Measurements from ENCODE around the gene NCOA1. TPM values are rescaled to one million over a fixed set of nuclear protein-coding genes. Genes with fewer than 3 reads are reported as not detected.

NCOA1 gene
- total RNA-seq, 2 experiments from 2014 or later, result 35.5 to 40.6 TPM

DNA sequence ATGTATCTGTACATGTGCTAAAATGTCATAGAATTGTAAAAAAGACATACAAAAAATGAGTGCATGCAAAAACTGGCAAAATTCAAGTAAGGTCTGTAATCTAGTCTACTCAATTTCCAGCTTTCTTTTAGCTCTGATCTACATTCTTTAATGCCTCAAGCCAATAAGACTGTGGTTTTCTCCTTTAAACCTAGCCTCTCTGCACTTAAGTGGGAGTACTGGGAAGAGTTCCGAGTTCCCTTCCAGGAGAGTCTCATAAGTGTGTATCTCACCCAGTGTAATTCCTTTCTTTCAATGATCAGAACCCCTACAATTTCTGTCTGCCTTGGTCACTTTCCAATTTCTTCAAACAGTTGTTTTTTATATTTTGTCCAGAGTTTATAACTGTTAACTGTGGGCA lies 152.0 kb downstream of the NCOA1 start:
- H3K27ac Mint-ChIP-seq, result no peak overlapping the region
- CTCF ChIA-PET, result interaction anchor here (0.6 kb wide), 1 partner anchor 204 kb away, joined by 3 read pairs; no protein-coding TSS in a partner anchor

DNA sequence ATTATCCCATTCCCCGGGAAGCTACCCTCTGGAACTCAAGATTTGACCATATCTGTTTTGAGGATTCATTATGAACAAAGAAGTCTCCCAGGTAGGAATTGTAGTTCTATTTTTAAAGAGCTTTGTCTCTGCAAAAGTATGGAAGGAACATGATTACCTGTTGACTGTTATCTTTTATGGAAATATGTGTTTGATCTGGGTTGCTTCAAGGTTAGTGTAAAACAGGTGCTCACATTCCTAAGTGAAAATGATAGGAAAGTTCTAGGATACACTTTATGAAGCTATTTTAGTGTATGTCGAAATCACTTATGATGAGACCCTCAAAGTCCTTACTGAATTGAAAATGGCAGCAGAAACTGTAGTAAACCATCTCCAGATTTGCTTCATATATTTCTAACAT lies 153.0 kb downstream of the NCOA1 start:
- H3K27ac Mint-ChIP-seq, result no peak overlapping the region
- H3K9me3 Mint-ChIP-seq, result no peaks in the 10 kb centered on the region
- CTCF ChIA-PET, result no interaction called here
- DNase-seq (no peak), ATAC-seq (ENCODE audit: poor library complexity) (no peak)
- Histone ChIP-seq H3K27me3 (ENCODE audit: control insufficient read depth in 1 of 2, insufficient read depth in 2 of 2, low read length in 2 of 2) (no peaks in the 10 kb centered on the region), H3K27ac (ENCODE audit: low read depth in 1 of 2, low read length in 2 of 2) (no peak overlapping the region), H3K4me3 (ENCODE audit: low read length) (no peak overlapping the region), H3K9me3 (ENCODE audit: control insufficient read depth in 1 of 2, insufficient read depth in 1 of 2, low read length in 2 of 2) (no peaks in the 10 kb centered on the region), H3K36me3 (ENCODE audit: insufficient read depth, low read length) (peaks cover 3% of the 10 kb centered on the region), H3K4me1 (ENCODE audit: insufficient read depth, low read length) (no peaks in the 10 kb centered on the region)
- H3K27me3 Mint-ChIP-seq, result no peaks in the 10 kb centered on the region
- H3K4me1 Mint-ChIP-seq (ENCODE audit: low read depth), result no peaks in the 10 kb centered on the region
- TF ChIP-seq, protein P1, sequence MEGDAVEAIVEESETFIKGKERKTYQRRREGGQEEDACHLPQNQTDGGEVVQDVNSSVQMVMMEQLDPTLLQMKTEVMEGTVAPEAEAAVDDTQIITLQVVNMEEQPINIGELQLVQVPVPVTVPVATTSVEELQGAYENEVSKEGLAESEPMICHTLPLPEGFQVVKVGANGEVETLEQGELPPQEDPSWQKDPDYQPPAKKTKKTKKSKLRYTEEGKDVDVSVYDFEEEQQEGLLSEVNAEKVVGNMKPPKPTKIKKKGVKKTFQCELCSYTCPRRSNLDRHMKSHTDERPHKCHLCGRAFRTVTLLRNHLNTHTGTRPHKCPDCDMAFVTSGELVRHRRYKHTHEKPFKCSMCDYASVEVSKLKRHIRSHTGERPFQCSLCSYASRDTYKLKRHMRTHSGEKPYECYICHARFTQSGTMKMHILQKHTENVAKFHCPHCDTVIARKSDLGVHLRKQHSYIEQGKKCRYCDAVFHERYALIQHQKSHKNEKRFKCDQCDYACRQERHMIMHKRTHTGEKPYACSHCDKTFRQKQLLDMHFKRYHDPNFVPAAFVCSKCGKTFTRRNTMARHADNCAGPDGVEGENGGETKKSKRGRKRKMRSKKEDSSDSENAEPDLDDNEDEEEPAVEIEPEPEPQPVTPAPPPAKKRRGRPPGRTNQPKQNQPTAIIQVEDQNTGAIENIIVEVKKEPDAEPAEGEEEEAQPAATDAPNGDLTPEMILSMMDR (IDR thresholded peaks at IDR 0.05), result no peak
- POLR2A ChIA-PET, result no interaction called here
- H3K36me3 Mint-ChIP-seq (ENCODE audit: low read depth), result peaks cover 20% of the 10 kb centered on the region
- no peak overlapping the region for H3K4me3 Mint-ChIP-seq
- intact Hi-C loops (cut with DNase I, micrococcal nuclease), result no loop called here

More for the DNA sequence above, 152.0 kb downstream of the NCOA1 start:
- Histone ChIP-seq H3K4me1 (ENCODE audit: insufficient read depth, low read length) (no peaks in the 10 kb centered on the region), H3K4me3 (ENCODE audit: low read length) (no peak overlapping the region), H3K9me3 (ENCODE audit: control insufficient read depth in 1 of 2, insufficient read depth in 1 of 2, low read length in 2 of 2) (no peaks in the 10 kb centered on the region), H3K36me3 (ENCODE audit: insufficient read depth, low read length) (peaks cover 3% of the 10 kb centered on the region), H3K27me3 (ENCODE audit: control insufficient read depth in 1 of 2, insufficient read depth in 2 of 2, low read length in 2 of 2) (no peaks in the 10 kb centered on the region), H3K27ac (ENCODE audit: low read depth in 1 of 2, low read length in 2 of 2) (no peak overlapping the region)
- intact Hi-C loops (cut with DNase I, micrococcal nuclease), result no loop called here
- POLR2A ChIA-PET, result no interaction called here
- peaks cover 22% of the 10 kb centered on the region for H3K36me3 Mint-ChIP-seq (ENCODE audit: low read depth)
- no peaks in the 10 kb centered on the region for H3K27me3 Mint-ChIP-seq
- ATAC-seq (ENCODE audit: poor library complexity), result no peak
- DNase-seq, result no peak
- TF ChIP-seq, protein P1 (IDR thresholded peaks at IDR 0.05), result no peak
- H3K4me1 Mint-ChIP-seq (ENCODE audit: low read depth), result peaks cover 6% of the 10 kb centered on the region
- H3K4me3 Mint-ChIP-seq, result no peak overlapping the region
- no peaks in the 10 kb centered on the region for H3K9me3 Mint-ChIP-seq

DNA sequence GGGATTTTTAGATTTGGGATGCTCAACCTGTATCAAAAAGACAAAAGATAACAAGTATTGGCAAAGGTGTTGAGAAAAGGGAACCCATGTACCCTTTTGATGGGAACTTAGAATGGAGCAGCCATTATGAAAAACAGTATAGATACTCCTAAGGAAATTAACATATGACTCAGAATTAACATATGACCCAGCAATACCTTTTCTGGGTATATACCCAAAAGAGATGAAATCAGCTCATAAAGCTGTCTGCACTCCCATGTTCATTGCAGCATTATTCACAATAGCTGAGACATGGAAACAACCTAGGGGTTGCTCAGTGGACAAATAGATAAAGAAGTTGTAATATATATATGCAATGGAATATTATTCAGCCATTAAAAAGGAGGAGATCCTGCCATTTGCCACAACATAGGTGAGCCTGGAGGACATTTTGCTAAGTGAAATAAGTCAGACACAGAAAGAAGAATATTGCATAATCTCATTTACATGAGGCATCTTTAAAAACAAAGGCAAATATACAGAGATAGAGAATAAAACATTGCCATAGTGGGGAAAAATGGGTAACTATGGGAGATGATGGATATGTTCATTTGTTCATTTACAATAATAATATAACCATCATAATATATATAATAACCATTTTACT lies 160.1 kb downstream of the NCOA1 start:
- DNase-seq (no peak), ATAC-seq (ENCODE audit: poor library complexity) (no peak)
- Mint-ChIP-seq H3K9me3 (no peaks in the 10 kb centered on the region), H3K4me3 (no peak overlapping the region), H3K27me3 (no peaks in the 10 kb centered on the region), H3K36me3 (ENCODE audit: low read depth) (peaks cover 16% of the 10 kb centered on the region), H3K27ac (no peak overlapping the region), H3K4me1 (ENCODE audit: low read depth) (peaks cover 5% of the 10 kb centered on the region)
- no peaks in the 10 kb centered on the region for H3K36me3 ChIP-seq (ENCODE audit: insufficient read depth, low read length)
- H3K27me3 ChIP-seq (ENCODE audit: control insufficient read depth in 1 of 2, insufficient read depth in 2 of 2, low read length in 2 of 2), result no peaks in the 10 kb centered on the region
- ChIA-PET CTCF (no interaction called here), POLR2A (no interaction called here)
- no peaks in the 10 kb centered on the region for H3K4me1 ChIP-seq (ENCODE audit: insufficient read depth, low read length)
- no peak overlapping the region for H3K27ac ChIP-seq (ENCODE audit: low read depth in 1 of 2, low read length in 2 of 2)
- no peaks in the 10 kb centered on the region for H3K9me3 ChIP-seq (ENCODE audit: control insufficient read depth in 1 of 2, insufficient read depth in 1 of 2, low read length in 2 of 2)
- TF ChIP-seq, protein P1 (IDR thresholded peaks at IDR 0.05), result no peak
- intact Hi-C loops (cut with DNase I, micrococcal nuclease), result no loop called here
- H3K4me3 ChIP-seq (ENCODE audit: low read length), result no peak overlapping the region

Measured in CD4-positive, alpha-beta T cell (primary cell).